ENCODE measurements around the gene FOXC1.

Gene FOXC1

DNA sequence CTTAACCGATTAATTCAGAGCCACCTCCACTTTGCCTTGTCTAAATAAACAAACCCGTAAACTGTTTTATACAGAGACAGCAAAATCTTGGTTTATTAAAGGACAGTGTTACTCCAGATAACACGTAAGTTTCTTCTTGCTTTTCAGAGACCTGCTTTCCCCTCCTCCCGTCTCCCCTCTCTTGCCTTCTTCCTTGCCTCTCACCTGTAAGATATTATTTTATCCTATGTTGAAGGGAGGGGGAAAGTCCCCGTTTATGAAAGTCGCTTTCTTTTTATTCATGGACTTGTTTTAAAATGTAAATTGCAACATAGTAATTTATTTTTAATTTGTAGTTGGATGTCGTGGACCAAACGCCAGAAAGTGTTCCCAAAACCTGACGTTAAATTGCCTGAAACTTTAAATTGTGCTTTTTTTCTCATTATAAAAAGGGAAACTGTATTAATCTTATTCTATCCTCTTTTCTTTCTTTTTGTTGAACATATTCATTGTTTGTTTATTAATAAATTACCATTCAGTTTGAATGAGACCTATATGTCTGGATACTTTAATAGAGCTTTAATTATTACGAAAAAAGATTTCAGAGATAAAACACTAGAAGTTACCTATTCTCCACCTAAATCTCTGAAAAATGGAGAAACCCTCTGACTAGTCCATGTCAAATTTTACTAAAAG, 2.7 kb downstream of the FOXC1 start:
- DNase-seq (ENCODE audit: low read depth in 2 of 2) = no peak

DNA sequence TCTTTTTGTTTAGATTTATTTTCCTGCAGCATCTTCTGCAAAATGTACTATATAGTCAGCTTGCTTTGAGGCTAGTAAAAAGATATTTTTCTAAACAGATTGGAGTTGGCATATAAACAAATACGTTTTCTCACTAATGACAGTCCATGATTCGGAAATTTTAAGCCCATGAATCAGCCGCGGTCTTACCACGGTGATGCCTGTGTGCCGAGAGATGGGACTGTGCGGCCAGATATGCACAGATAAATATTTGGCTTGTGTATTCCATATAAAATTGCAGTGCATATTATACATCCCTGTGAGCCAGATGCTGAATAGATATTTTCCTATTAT, 3.2 kb downstream of the FOXC1 start:
- DNase-seq (ENCODE audit: low read depth in 2 of 2) = no peak

DNA sequence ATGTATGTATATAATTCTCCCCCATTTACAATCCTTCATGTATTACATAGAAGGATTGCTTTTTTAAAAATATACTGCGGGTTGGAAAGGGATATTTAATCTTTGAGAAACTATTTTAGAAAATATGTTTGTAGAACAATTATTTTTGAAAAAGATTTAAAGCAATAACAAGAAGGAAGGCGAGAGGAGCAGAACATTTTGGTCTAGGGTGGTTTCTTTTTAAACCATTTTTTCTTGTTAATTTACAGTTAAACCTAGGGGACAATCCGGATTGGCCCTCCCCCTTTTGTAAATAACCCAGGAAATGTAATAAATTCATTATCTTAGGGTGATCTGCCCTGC, 3.6 kb downstream of the FOXC1 start:
- no peak for DNase-seq (ENCODE audit: low read depth in 2 of 2)

DNA sequence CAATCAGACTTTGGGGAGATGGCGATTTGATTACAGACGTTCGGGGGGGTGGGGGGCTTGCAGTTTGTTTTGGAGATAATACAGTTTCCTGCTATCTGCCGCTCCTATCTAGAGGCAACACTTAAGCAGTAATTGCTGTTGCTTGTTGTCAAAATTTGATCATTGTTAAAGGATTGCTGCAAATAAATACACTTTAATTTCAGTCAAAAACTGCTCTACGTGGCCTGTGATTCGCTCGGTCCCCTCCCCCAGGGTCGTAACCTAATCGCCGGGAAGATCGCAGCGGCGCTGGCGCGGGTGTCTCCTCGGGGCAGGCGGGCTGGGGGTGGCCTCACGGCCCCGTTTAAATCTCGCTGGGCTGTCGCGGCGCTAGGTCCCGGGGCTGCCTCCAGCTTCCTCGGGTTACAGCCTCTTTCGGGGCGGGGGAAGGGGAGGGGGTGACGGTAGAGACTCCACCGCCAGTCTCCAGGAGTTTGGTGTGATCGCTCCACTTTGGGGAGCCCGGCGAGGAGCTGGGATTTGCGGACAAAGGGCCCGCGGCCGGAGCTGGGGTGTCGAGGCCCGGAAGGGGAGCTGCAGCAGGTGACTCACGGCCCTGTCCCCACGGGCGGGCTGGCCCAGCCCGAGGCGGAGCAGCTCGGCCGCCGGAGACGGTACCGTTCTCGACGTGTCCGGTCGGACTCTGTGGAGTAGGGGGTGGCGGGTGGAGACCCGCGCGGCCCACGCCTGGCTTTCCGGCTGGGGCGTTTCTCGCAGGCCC, 4.2 kb downstream of the FOXC1 start:
- DNase-seq (ENCODE audit: low read depth in 2 of 2) = no peak

DNA sequence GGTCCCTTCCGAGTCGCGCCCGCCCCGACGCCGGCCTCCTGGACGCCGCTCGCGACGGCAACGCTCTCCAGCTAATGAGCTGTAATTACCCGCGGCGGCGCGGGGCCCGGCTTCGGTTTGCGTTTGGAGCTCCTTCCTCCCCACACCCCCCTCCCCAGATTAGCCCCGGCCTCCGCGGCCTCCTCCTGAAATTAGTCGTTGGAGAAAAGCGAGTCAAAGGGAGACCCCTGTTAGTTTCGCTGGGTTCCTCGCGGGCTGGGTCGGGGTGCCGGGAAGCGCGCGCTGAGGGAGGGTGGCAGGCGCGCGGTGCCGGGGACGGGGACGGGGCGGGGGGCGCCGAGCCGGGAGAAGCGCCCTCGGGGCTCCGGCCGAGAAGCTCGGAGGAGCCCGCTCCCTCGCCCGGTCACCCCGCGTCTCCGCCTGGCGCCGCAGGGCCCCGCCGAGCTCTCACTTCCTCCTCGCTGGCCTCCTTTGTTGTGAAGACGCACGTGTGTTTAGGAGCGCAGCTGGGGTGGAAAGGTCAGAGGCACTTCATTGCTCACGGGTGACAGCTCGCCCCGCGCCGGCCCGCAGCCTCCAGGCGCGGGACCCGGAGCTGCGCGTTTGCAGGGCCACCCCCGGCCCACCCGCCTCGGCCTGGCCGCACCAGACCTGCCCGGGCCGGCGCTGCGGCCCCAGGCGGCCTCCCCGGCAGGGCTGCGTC, 4.9 kb downstream of the FOXC1 start:
- no peak for DNase-seq (ENCODE audit: low read depth in 2 of 2)

DNA sequence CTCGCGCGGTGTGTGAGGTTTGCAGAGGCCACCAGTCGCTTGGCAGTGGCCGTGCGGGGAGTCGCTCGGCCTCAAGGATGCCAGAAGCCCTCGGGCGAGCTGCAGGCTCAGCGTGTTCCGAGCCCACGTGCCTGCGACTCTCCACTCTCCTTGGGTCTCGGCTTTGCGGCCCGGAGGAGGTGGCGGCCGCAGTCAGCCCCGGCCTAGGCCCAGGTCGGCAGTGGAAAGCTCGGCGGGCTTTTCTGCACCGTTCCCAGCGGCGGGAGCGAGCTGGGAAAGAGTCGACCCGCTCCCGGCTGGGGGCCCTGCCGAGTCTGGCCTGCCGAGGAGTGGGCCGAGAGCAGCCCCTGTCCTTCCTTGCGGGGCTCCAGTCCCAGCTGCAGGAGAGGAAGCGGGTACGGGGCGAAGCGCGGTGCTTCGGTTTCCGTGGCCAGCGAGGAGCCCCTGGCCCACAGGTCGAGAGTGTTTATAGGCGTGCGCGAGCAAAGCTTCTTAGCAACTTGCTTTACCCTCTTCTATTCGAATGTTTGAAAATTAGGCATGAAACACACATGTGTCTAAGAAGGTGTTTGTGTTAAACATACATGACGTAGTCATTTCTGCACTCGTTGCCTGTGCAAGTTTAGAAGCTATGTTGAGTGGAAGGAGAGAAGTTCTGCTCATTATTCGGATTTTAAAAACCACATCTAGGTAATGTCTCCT, 5.6 kb downstream of the FOXC1 start:
- no peak for DNase-seq (ENCODE audit: low read depth in 2 of 2)

DNA sequence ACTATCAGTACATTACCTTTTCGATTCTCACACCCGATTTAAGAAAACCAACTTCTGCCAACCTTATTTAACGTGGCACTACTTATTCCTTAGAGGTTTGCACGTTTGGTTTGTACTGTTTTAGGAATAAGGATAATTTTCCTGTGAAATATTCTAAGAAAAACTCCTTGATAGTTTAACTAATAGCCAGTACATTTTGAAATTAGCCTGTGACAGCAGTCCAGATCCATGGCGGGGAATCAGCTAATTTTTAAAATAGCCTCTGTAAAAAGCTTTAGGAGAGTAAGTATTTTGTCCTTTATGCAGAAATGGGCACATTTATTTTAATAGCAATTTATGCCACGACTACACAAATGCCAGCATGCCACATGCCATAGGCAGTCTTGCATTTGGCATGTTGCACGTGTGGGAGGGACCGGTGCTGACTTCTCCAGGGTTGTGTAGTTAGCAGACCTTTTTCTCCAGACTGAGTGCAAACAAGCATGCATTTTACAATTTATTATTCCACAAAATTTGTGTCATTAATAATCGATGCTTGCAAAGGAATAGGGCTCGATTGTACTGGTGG, 6.2 kb downstream of the FOXC1 start:
- DNase-seq (ENCODE audit: low read depth in 2 of 2) = no peak

DNA sequence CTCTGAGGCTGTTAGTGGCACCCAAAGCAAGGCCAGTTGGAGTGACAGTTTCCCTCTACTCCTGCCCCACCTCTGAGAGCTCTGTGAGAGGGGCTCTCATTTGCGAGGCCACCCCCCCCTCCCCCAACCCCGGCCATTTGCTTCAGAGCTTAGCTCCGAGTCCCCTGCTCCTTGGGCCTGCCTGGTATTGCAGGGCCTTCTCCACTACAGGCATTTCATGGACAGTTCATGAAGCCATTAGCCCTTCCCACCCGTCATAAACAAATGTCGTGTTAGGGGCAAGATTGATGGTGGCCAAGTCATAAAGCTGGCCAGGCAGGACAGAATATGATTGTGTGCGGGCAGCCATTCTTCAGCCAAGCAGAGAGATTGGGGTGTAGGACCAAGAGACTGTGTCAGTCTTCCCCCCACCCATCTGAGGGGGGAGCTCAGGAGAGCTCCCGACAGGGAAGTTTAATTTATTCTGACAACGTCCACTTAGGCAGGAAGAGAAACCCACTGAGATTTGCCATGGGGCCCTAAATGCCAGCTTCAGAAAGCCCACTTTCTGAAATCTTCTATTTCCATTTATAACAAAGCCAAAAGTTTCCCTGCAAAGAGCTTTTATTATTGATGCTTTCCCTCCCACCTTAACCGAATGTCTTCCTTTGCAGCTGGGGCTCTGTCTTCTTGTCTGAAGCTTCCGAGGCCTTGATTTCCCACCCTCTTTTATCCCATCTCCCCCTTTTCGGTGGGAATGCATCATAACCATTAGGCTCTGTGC, 7.2 kb downstream of the FOXC1 start:
- no peak for DNase-seq (ENCODE audit: low read depth in 2 of 2)

DNA sequence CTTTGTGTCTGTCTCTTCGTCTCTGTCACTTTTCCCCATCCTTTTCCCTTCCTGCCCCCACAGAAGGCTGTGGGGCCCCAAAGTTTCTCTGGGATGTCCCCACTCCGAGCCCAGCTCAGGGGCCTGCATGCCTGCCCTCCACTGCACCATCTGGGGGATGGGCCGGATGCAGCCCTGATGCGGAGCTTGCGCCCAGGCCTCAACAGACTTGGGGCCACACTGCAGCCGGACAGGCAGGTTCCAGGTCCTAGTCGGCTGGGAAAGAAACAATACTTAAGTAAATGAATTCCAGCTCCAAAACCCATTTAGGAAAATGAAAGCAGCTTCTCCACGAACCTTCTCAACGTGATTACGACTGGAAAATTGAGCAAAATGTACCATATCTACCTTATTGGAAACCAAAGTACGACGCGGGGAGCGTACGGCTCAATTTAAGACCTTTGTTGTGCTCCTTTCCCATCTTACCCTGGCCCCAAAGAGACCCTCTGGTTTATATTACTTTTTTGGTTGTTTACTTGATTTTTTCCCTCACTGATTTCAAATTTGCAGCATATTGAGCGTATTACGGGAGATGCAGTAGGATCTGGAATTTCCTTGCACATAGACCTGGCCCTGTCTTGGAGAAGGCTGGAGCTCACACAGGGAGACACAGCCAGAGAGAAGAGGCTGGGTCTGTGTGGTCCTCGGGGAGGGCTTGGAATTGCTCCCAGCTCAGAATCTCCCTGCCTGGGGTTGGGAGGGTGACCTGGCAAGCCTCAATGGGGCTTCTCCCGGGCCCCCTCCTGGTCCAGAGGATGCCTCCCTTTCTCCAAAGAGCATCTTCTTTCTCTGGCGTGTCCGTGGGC, 8.0 kb downstream of the FOXC1 start:
- DNase-seq (ENCODE audit: low read depth in 2 of 2) = no peak

DNA sequence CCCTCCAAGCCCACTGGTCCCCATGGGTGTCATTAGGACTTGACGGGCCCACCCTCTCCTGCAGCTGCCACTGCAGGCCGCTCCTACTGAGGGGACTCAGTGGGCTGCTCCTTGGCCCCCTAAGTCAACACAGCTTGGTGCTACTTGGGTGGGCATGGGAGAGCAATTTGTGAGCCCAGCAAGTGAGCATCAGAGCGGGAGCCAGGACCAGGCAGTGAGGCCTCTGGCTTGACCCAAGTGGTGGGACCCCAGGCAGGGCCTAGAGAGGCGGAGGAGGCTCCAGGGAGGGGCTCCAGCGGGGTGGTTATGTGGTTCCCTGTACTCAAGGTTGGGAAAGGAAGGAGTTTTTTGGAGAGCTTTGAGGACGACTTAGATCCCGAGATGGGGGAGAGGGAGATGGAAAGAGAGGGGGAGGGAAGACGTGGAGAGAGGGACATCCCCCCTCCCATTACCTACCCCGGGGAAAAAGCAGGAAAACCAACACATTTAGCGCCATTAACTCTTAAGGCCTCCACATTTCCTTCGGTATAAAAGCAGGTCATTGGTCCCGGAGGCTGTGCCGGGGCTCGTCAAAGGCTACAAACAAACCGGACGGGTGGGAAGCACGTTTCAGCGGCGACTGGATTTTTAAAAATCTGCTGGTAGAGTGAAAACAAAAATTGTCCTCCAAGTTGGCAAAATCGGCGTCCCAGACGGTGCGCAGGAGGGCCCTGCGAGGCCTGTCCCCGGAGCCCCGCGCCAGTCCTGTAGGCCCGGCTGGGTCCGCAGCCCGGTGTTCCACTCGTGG, 8.8 kb downstream of the FOXC1 start:
- DNase-seq (ENCODE audit: low read depth in 2 of 2) = no peak

DNA sequence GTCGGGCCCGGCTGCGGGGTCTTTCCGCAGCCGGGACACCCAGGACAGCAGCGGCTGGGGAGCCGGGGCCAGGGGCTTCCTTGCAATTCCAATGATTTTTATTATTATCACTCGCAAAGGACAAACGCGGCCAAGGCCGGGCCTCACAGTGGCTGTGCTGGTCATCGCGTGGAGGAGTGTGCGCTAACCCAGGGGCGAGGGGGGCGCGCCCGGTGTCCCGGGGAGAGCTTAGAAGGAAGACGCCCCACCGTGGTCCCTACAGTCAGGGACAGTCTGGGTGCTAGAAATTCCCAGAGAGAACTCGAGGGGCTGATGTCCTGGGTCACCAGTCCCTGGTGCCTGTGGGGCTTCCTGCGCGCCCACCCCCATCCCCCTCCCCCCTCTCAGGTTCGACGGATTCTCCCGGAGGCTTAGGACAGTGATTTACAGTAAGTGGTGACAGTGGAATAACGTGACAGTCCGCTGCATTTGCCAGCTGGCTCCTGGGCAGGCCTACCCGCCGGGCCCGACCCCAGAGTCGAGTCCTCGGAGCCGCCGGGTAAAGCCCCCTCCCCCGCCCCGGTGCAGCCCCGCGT, 9.5 kb downstream of the FOXC1 start:
- DNase-seq (ENCODE audit: low read depth in 2 of 2) = no peak

DNA sequence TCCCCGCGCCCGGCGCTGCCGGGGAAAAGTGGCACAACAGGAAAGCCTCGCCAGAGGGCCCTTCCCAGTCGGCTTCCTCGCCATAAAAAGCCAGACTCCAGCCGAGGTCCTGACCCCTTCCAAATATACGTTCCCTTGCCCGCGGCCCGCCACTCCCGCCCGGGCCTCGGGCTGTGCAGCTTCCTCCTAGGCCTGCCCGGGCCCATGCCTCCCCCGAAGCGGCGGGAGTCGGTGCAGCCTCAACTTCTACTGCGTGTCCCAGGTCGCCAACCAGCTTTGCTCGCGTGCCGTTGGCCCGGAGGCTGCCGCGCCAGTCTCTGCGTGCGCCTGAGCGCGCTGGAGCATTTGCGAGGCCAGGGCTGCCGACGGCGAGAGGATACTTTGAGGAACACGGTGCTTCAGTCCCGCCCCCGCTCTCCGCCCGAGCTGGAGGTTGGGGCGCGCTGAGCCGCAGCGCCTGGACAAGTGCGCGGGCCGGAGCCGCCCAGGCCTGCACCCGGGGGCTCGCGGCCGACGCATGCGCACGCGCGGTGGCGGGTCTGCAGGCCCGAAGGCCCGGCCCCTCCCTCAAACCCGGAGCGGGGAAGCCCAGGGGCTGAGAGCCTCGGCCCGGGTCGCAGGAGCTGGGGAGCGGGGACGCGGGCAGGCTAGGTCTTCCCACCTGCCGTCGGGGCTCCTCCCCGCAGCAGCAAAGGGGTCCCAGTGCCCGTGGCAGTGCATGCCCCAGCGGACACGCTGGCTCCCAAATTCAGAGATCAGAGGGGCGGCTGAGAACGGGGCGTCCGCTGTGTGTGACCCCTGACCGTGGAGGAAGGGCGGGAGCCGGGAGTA, 10.2 kb downstream of the FOXC1 start:
- no peak for DNase-seq (ENCODE audit: low read depth in 2 of 2)

DNA sequence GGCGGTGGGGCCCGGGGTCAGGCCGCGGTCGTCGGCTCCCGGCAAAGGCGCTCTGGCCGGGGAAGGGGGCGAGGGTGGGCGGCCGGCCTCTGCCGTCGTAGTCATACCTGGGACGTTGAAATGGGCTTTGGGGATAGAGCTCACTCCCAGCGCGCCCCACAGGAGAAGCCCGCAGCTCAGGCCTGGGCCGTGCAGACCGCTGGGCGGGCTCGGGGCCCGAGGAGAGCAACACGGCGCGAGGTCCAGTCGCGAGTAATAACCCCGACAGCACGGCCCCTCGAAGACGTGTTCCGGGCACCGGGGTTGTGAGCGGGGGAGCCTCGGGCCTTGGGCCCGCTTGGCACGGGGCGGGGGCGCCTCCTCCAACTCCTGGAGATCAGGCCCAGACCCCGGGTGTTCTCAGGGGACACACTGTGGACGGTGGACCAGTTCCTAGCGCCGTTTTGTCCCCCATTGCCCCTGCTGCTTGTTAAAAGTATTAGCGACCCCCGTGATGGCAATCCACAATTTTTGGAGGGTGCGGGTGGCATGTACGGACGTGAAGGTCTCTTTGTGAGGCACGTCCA, 10.9 kb downstream of the FOXC1 start:
- no peak for DNase-seq (ENCODE audit: low read depth in 2 of 2)

DNA sequence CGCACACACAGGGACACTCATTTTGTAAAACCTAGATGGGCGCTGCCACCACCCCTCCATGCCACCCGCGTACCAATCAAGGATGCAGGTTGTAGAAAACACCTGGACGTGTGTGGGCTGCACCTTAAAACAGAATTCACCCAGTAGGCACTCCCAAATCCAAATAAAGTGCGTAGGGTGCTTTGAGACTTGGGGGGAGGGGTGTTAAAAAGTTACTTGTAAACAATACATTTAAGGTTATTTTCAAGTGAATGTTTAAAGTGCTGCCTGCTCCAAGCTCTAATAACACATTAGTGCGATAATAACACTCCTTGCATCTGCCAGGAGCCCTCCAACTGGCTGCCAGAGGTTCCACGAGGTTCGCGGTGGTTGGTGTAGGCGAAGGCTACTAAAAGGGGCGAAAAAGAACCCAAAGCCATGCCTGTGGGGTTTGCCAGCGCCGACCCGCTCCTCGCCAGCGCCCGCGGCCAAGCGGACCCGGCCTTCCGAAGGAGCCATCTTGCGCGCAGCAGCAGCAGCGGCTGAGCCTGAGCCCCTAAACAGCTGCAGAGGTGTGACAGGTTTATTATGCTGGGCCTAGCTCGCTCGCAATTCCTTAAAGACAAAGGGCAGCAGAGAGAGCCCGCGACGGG, 11.5 kb downstream of the FOXC1 start:
- no peak for DNase-seq (ENCODE audit: low read depth in 2 of 2)

DNA sequence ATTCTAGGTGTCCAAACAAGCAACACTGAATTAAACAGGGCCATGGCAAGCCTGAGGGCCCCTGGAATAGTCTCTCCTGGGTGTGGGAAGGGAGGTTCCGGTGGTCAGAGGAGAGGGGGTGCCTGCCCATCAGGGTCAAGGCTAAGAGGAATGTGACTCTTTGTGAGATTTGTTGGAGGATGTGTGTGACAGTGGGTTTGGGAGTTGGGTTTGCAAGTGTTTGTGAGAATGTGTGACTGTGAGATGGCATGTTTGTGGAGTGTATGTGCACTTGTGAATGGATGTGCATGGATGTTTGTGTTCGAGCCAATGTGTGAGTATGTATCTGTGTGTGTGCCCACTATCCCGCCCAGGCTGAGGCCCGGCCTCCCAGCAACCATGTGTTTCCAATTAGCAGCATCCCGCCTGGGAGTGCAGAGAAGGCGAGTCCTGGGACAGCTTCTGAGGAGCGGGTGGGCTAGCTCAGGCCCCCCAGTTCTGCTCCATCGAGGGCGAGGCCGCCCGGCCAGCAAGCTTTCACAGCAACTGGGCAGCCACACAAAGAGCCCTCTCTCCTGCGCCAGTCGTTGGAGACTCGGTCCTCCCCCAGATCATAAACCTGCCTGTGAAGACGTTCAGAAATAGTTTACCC, 12.6 kb downstream of the FOXC1 start:
- no peak for DNase-seq (ENCODE audit: low read depth in 2 of 2)

DNA sequence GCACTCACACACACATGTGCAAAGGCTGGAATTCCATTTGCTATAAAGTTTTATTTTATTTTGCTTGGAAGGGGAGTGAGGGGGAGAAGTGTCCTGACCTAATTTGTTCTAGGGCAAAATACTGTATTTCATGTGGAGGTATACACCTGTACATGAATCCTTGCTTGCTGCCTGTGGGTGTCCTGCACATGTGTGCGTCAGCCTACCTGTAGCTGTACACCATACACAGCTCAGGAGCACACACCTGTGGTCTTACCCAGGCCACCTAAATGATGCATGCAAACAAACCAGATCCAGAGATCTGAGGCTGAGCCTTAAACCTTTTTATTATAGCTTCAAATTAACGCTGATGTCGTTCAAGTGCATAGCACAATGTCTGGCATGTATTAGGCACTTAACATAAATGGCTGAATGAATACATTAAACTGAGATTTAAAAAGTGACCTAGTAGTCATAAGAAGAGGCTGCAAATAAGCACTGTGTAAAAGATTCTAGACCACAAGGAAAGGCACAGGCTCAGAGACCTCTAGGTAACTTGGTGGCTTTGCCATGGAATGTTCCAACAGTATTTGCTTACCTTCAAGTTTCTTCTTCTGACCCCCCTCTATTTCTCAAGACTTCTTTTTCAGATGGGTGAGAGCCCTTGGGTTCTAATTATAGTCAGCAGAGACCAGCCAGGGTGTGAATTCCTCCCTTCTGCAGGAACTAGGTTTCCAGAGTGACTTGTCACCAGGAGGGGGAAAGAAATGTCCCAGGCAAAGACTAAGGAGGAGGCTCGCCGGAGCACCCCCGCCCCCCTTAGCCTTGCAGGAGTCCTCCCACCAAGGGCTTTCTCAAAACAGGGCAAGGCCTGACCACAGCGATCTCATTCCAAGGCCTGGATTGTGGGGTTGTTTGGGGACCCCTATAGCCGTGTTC, 13.4 kb downstream of the FOXC1 start:
- DNase-seq (ENCODE audit: low read depth in 2 of 2) = no peak
